B cell (primary cell): ENCODE measurements around the gene NPAS4. TPM values are rescaled to one million over a fixed set of nuclear protein-coding genes. Genes with fewer than 3 reads are reported as not detected.

ENCODE experiments used
- ATAC-seq: fragments of 200-7000 bp; cut with Tn5 transposase; one replicate; pipeline ENCODE4 v1.10.0; 2021; ENCODE audit warnings: low read depth, mild to moderate bottlenecking, moderate number of reproducible peaks, moderate library complexity
- CTCF ChIA-PET: fragments of 350-600 bp; sonication (Branson Sonifier 250); formaldehyde crosslinking; loops from one replicate; lab custom pipeline; 2021; ENCODE audit warnings: antibody characterized with exemption, inconsistent platforms; lab: Charles Lee
- POLR2A ChIA-PET: fragments of 350-600 bp; sonication (Branson Sonifier 250); formaldehyde crosslinking; loops from one replicate; lab custom pipeline; 2021; ENCODE audit warnings: antibody characterized with exemption; lab: Charles Lee
- DNase-seq: peaks from one replicate; pipeline ENCODE4 v3.0.0; 2013
- H2AFZ ChIP-seq: 2 replicates; pipeline ENCODE4 v1.6.1; 2012; ENCODE audit warnings: mild to moderate bottlenecking, low read depth, low read length; ENCODE audit not compliant: insufficient read depth, poor library complexity, severe bottlenecking
- H3K27ac ChIP-seq, 2 donors: 1 replicate in 1 of 2; 2 replicates in 1 of 2; pipeline ENCODE4 v1.5.1; 2012 to 2013; ENCODE audit warnings: low read length in 2 of 2, mild to moderate bottlenecking in 2 of 2, moderate library complexity in 1 of 2
- H3K27me3 ChIP-seq, 4 experiments: fragments of 200-600 bp in 1 of 4; sonication (generic) in 1 of 4; replicated peaks in 1 of 4; 1 replicate in 2 of 4; 2 replicates in 2 of 4; pipeline versions ENCODE4 v1.6.1 to v1.7.0; 2013 to 2016; ENCODE audit warnings: low read length in 3 of 4, mild to moderate bottlenecking in 2 of 4, mixed read lengths in 1 of 4, moderate library complexity in 1 of 4; ENCODE audit not compliant: insufficient read depth in 4 of 4, control insufficient read depth in 3 of 4; ENCODE audit errors: control extremely low read depth in 1 of 4
- H3K36me3 ChIP-seq, 2 experiments: replicated peaks in 1 of 2; 1 replicate in 1 of 2; 2 replicates in 1 of 2; pipeline versions ENCODE4 v1.6.1 to v1.7.1; 2013; ENCODE audit warnings: low read length in 1 of 2; ENCODE audit not compliant: insufficient read depth in 2 of 2, control insufficient read depth in 1 of 2; ENCODE audit errors: control extremely low read depth in 1 of 2, extremely low read depth in 1 of 2
- H3K4me1 ChIP-seq, 2 donors: fragments of 200-600 bp in 1 of 2; sonication (generic) in 1 of 2; 1 replicate in 1 of 2; 2 replicates in 1 of 2; pipeline versions ENCODE4 v1.5.1 to v1.6.1; 2013 to 2017; ENCODE audit warnings: low read length in 2 of 2; ENCODE audit not compliant: control insufficient read depth in 2 of 2, insufficient read depth in 2 of 2
- H3K4me2 ChIP-seq: replicated peaks from 2 replicates; pipeline ENCODE3; 2012; ENCODE audit warnings: mild to moderate bottlenecking, low read depth, low read length; ENCODE audit not compliant: poor library complexity, severe bottlenecking
- H3K4me3 ChIP-seq, 5 experiments: fragments of 200-600 bp in 1 of 5; sonication (generic) in 1 of 5; 1 replicate in 3 of 5; 2 replicates in 2 of 5; pipeline versions ENCODE4 v1.5.1 to v1.7.0; 2011 to 2016; ENCODE audit warnings: low read length in 4 of 5, mild to moderate bottlenecking in 4 of 5, low read depth in 2 of 5, control low read depth in 1 of 5, moderate library complexity in 1 of 5; ENCODE audit not compliant: insufficient read depth in 1 of 5; ENCODE audit errors: control extremely low read depth in 1 of 5, extremely low read depth in 1 of 5
- H3K79me2 ChIP-seq: fragments of 200-600 bp; sonication (generic); one replicate; pipeline ENCODE4 v1.6.0; 2016; ENCODE audit warnings: low read length; ENCODE audit not compliant: control insufficient read depth, insufficient read depth
- H3K9ac ChIP-seq: fragments of 200-600 bp; sonication (generic); 2 replicates; pipeline ENCODE4 v1.6.1; 2017; ENCODE audit warnings: mild to moderate bottlenecking, low read length, moderate library complexity
- H3K9me3 ChIP-seq, 3 donors: one replicate each; pipeline versions ENCODE4 v1.6.1 to v1.7.1; 2013; ENCODE audit warnings: low read length in 2 of 3; ENCODE audit not compliant: control insufficient read depth in 2 of 3, insufficient read depth in 1 of 3; ENCODE audit errors: control extremely low read depth in 1 of 3
- H4K20me1 ChIP-seq: 2 replicates; pipeline ENCODE4 v1.6.0; 2012; ENCODE audit warnings: mild to moderate bottlenecking, low read length; ENCODE audit not compliant: insufficient read depth, control insufficient read depth, poor library complexity, severe bottlenecking
- H3K27ac Mint-ChIP-seq: one replicate; pipeline ENCODE4 v1.8.0; 2021; ENCODE audit warnings: mixed read lengths
- H3K27me3 Mint-ChIP-seq: one replicate; pipeline ENCODE4 v1.8.0; 2021; ENCODE audit warnings: mixed read lengths
- H3K4me1 Mint-ChIP-seq: one replicate; pipeline ENCODE4 v1.8.0; 2021; ENCODE audit warnings: mixed read lengths
- H3K4me3 Mint-ChIP-seq: one replicate; pipeline ENCODE4 v1.8.0; 2021; ENCODE audit warnings: mixed read lengths
- H3K9me3 Mint-ChIP-seq: one replicate; pipeline ENCODE4 v1.8.0; 2022; ENCODE audit warnings: mixed read lengths; ENCODE audit not compliant: insufficient read depth
- EZH2 ChIP-seq: IDR thresholded peaks from 2 replicates; pipeline ENCODE4 v1.6.1; 2012; ENCODE audit warnings: borderline replicate concordance, low read depth, mild to moderate bottlenecking, moderate library complexity, low read length; ENCODE audit not compliant: insufficient read depth, poor library complexity, severe bottlenecking
- WGBS: methylation state at CpG from one replicate; pipeline ENCODE4 v1.1.5; 2013; ENCODE audit warnings: missing lambda C conversion rate; ENCODE audit not compliant: insufficient coverage; 5-methylcytosine and 5-hydroxymethylcytosine counted together
- intact Hi-C: fragments of 100-400 bp; cut with micrococcal nuclease; formaldehyde crosslinking; loops from one replicate; pipeline ENCODE4 v1.10.0; 2022
- polyA plus RNA-seq: library from polyadenylated mRNA; depleted of rRNA; stranded (reverse); fragments of >200 nt; gene quantifications from 2 replicates; pipeline ENCODE4 v1.2.3, GENCODE V29; 2012
- total RNA-seq, 2 donors: library from RNA; stranded (reverse); fragments of 120-200 nt in 1 of 2; gene quantifications; 1 replicate in 1 of 2; 2 replicates in 1 of 2; pipeline versions ENCODE4 v1.2.3 to v1.2.4, GENCODE V29; 2013 to 2022
- TF ChIP-seq, protein P1 (sequence below): fragments of 200-600 bp; IDR thresholded peaks from one replicate; pipeline ENCODE4 v1.8.0; 2022; ENCODE audit warnings: antibody characterized with exemption, mild to moderate bottlenecking

Gene NPAS4
- total and polyA plus RNA-seq, 2 donors (not counting 1 experiment from before 2014, with no cell fraction given), result not detected

DNA sequence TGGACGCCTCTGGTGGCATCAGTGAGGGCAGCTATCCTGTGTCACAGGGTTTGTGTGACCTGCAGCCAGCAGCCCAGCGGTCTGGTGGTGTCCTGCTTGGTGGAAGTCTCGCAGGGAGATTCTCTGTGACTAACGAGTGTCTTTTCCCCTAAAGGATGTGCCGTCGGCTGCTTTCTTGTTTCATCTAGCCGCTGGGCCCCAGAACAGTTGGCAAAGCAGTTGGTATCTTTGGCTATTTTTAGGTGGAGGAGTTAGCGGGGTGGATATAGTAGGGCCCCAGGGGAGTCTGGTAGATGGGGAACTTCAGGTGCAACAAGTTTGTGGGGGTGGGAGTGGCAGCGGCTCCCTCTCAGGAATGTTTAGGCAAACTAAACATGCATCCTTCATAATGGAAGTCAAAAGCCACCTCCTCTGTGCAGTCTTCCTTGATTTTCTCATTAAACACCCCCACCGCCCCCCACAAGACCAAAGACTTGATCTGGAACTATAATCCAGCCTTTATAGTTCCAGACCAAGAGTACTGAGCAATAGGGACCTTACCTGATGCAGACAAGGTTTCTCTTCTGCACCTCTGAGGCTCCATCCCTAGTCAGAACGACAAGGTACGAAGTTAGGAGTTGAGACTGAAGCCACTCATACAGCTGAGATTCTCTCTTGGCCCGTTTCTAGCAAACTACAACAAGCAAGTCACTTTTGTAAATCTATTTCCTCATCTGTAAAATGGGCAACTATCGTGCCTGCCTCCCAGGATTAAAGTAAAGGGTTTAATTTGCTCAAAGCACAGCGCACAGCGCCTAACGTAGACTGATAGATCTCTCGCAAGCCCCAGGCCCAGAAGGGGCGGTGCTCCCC, 44.8 kb downstream of the NPAS4 start:
- peak overlapping the region; percentile 80 for H2AFZ ChIP-seq
- H3K27ac Mint-ChIP-seq, result peak overlapping the region; percentile 89
- no peaks in the 10 kb centered on the region for H3K27me3 ChIP-seq
- peaks cover 0 to 4% (median 0%) of the 10 kb centered on the region in 3 donors for H3K9me3 ChIP-seq
- no peaks in the 10 kb centered on the region for H3K27me3 Mint-ChIP-seq
- peak overlapping the region in 4 of 5 experiments; percentile 63 to 82 (median 73) for H3K4me3 ChIP-seq
- ChIA-PET CTCF (interaction anchor here (1.0 to 5.8 kb wide), 7 partner anchors 14 to 153 kb away, joined by 3 to 41 read pairs (median 4); partner anchors contain the start of genes DPP3 and MRPL11), POLR2A (interaction anchor here (1.3 to 2.6 kb wide), 5 partner anchors 7 to 213 kb away, joined by 4 to 18 read pairs (median 8); partner anchors contain the start of genes BBS1, DPP3, MRPL11 and RBM4B)
- peak overlapping the region; percentile 86 for H3K4me2 ChIP-seq
- no peak for TF ChIP-seq EZH2
- TF ChIP-seq, protein P1, sequence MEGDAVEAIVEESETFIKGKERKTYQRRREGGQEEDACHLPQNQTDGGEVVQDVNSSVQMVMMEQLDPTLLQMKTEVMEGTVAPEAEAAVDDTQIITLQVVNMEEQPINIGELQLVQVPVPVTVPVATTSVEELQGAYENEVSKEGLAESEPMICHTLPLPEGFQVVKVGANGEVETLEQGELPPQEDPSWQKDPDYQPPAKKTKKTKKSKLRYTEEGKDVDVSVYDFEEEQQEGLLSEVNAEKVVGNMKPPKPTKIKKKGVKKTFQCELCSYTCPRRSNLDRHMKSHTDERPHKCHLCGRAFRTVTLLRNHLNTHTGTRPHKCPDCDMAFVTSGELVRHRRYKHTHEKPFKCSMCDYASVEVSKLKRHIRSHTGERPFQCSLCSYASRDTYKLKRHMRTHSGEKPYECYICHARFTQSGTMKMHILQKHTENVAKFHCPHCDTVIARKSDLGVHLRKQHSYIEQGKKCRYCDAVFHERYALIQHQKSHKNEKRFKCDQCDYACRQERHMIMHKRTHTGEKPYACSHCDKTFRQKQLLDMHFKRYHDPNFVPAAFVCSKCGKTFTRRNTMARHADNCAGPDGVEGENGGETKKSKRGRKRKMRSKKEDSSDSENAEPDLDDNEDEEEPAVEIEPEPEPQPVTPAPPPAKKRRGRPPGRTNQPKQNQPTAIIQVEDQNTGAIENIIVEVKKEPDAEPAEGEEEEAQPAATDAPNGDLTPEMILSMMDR, result no peak
- H4K20me1 ChIP-seq, result no peaks in the 10 kb centered on the region
- intact Hi-C loops, result loop anchor here (1.0 to 5.0 kb wide), 8 partner anchors 15 to 279 kb away; partner anchors contain the start of genes ACTN3, BBS1, DPP3 and RBM4B
- ATAC-seq (no peak), DNase-seq (peak; percentile 51)
- peaks cover 35 to 40% of the 10 kb centered on the region in 2 donors for H3K4me1 ChIP-seq
- peaks cover 36% of the 10 kb centered on the region for H3K4me1 Mint-ChIP-seq
- peak overlapping the region; percentile 95 for H3K4me3 Mint-ChIP-seq
- H3K9ac ChIP-seq, result peak overlapping the region; percentile 73
- H3K9me3 Mint-ChIP-seq, result peaks cover 3% of the 10 kb centered on the region
- 19% methylated on average over 13 of the region's 19 CpGs for WGBS
- no peaks in the 10 kb centered on the region for H3K36me3 ChIP-seq
- H3K27ac ChIP-seq, result peak overlapping the region; percentile 81 to 84
- peaks cover 4% of the 10 kb centered on the region for H3K79me2 ChIP-seq
